CD4-positive, alpha-beta T cell treated with Interleukin-2 at 100 ng/mL for 4 hours (primary cell): ENCODE data around the gene PRDM11.
A peak's percentile ranks its signal among the peaks of the same experiment; 100 is the strongest.

Experiments
- DNase-seq: peaks from one replicate; pipeline ENCODE4 v3.0.0-alpha.2; 2020; ENCODE audit warnings: low spot score

Gene PRDM11

GRCh38 chr11:45212566-45213315 lies 66.3 kb downstream of the PRDM11 start:
- no peak for DNase-seq

GRCh38 chr11:45213316-45213665 lies 66.9 kb downstream of the PRDM11 start:
- DNase-seq = no peak

GRCh38 chr11:45213717-45214116 lies 67.3 kb downstream of the PRDM11 start:
- no peak for DNase-seq

GRCh38 chr11:45215098-45215865 lies 68.8 kb downstream of the PRDM11 start:
- no peak for DNase-seq

- no peak for DNase-seq
These were observed 69.6 kb downstream of the PRDM11 start for GRCh38 chr11:45216031-45216430.

- no peak for DNase-seq
These were observed 70.5 kb downstream of the PRDM11 start for GRCh38 chr11:45216901-45217300.

- DNase-seq = no peak
These were observed 71.6 kb downstream of the PRDM11 start for GRCh38 chr11:45217991-45218390.

- no peak for DNase-seq
These were observed 72.3 kb downstream of the PRDM11 start for GRCh38 chr11:45218705-45219104.

GRCh38 chr11:45219411-45219810 lies 73.0 kb downstream of the PRDM11 start:
- no peak for DNase-seq

- DNase-seq = no peak
These were observed 77.1 kb downstream of the PRDM11 start for GRCh38 chr11:45223496-45223895.

GRCh38 chr11:45224766-45225165 lies 78.3 kb downstream of the PRDM11 start:
- DNase-seq = no peak

- DNase-seq = no peak
These were observed 78.8 kb downstream of the PRDM11 start for GRCh38 chr11:45225277-45225676.

- no peak for DNase-seq
These were observed 79.8 kb downstream of the PRDM11 start for GRCh38 chr11:45225961-45226871.

GRCh38 chr11:45226901-45227300 lies 80.5 kb downstream of the PRDM11 start:
- DNase-seq = no peak

- DNase-seq = no peak
These were observed 81.4 kb downstream of the PRDM11 start for GRCh38 chr11:45227836-45228235.

GRCh38 chr11:45229401-45230020 lies 83.1 kb downstream of the PRDM11 start:
- DNase-seq = no peak

- DNase-seq = no peak
These were observed 86.1 kb downstream of the PRDM11 start for GRCh38 chr11:45232341-45233080.

GRCh38 chr11:45233121-45233803 lies 86.8 kb downstream of the PRDM11 start:
- peak; percentile 56 for DNase-seq

GRCh38 chr11:45233804-45234170 lies 87.3 kb downstream of the PRDM11 start:
- DNase-seq = no peak

- no peak for DNase-seq
These were observed 88.0 kb downstream of the PRDM11 start for GRCh38 chr11:45234306-45235006.
